ENCODE results near the gene CASKIN2. TPM values are rescaled to one million over a fixed set of nuclear protein-coding genes. Genes with fewer than 3 reads are reported as not detected.
A peak's percentile ranks its signal among the peaks of the same experiment; 100 is the strongest.
"Not testable (repeated sequence)": the region's sequence is repeated elsewhere in the genome, so short reads cannot be mapped to it uniquely, and the experiment has no call there.

Gene CASKIN2
- total RNA-seq, 2 experiments from 2014 or later: 1.0 to 1.1 TPM

DNA sequence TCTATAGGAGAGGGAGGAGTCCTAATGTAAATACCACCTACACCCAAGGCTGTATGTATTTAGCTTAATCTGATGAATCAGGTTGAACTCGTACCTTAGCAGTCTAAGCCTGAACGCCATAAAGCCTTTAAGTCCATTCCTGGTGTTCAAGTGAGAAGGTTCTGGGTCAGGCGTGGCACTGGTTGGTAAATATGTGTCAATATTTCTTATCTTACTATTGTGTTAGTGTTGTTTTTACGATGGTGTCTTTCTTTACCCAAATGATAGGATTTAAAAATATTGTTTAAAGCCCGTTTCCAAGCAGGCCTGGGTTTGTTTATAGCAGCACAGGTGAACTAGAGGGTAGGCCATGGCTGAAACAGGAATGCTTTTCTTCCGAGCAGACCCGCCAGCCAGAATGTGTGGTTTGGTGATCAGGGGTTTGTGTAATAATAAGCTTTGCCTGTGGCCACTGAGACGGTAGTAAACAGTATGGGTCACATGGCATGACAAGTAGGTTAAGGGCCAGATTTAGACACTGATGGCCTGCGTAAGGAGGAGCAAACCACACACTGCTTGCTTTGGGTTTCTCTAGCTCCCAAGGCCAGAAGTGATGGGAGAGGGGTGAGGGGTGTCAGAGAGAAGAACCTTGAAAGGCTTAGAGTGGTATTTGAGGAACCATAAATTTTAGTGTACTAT is 55.6 kb downstream of the CASKIN2 start:
- no peaks in the 10 kb centered on the region for H3K36me3 Mint-ChIP-seq (ENCODE audit: low read depth)
- H3K27me3 Mint-ChIP-seq (ENCODE audit: low read depth): no peaks in the 10 kb centered on the region
- DNase-seq: no peak
- no peak overlapping the region for H3K27ac Mint-ChIP-seq
- H3K9me3 Mint-ChIP-seq: no peaks in the 10 kb centered on the region
- intact Hi-C loops (cut with micrococcal nuclease): loop anchor here (10.0 kb wide), 1 partner anchor 125 kb away; the partner anchor contains the start of gene MYO15B
- H3K4me3 Mint-ChIP-seq: no peak overlapping the region
- CTCF ChIA-PET: interaction anchor here (0.9 to 1.4 kb wide), 2 partner anchors 28 to 289 kb away, joined by 3 read pairs; no protein-coding TSS in a partner anchor
- H3K4me1 Mint-ChIP-seq (ENCODE audit: low read depth): peaks cover 18% of the 10 kb centered on the region

GRCh38 chr17:75459246-75459589 is 56.1 kb downstream of the CASKIN2 start:
- intact Hi-C loops (cut with micrococcal nuclease): loop anchor here (10.0 kb wide), 1 partner anchor 126 kb away; the partner anchor contains the start of gene MYO15B
- no peaks in the 10 kb centered on the region for H3K9me3 Mint-ChIP-seq
- CTCF ChIA-PET: interaction anchor here (0.9 to 1.4 kb wide), 2 partner anchors 28 to 289 kb away, joined by 3 read pairs; no protein-coding TSS in a partner anchor

DNA sequence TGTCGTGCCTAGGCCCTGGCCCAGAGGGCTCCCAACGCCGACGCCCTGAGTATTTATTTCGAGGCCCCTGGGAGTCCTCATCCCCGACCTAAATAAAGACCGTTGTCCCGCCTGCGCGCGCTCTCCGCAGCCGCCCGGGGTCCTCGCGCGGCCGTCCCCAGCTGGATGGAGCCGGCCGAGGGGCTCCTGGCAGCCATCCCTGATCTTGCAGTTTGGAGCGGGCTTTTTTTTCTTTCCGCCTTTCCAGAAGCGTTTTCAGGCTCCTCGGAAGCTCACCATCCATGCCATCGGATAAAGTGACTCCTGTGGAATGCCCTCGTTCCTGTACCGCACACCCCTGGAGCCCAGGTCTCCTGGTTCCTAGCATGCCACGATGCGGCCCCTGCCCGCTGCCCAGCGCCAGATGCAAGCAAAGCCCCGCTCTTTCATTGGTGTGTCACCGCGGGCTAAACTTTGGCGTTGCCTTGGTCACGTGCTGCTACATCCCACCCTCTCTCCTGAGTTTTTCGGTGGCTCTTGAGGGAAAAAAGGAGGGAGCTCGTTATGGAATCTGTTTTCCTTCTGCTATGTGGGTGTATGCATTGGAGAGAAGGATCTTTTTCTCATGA is 58.2 kb downstream of the CASKIN2 start:
- Mint-ChIP-seq H3K4me1 (ENCODE audit: low read depth) (peaks cover 15% of the 10 kb centered on the region), H3K4me3 (peak overlapping the region; percentile 83), H3K27me3 (ENCODE audit: low read depth) (no peaks in the 10 kb centered on the region), H3K36me3 (ENCODE audit: low read depth) (no peaks in the 10 kb centered on the region), H3K9me3 (no peaks in the 10 kb centered on the region), H3K27ac (peak overlapping the region; percentile 61)
- DNase-seq: peak; percentile 25
- intact Hi-C loops (cut with micrococcal nuclease): loop anchor here (2.0 to 10.0 kb wide), 2 partner anchors 52 to 128 kb away; partner anchors contain the start of genes GRB2 and MYO15B
- CTCF ChIA-PET: interaction anchor here (0.6 to 1.2 kb wide), 2 partner anchors 58 to 121 kb away, joined by 3 to 5 read pairs; no protein-coding TSS in a partner anchor

More at GRCh38 chr17:75459246-75459589, 56.1 kb downstream of the CASKIN2 start:
- no peaks in the 10 kb centered on the region for H3K27me3 Mint-ChIP-seq (ENCODE audit: low read depth)
- H3K27ac Mint-ChIP-seq: no peak overlapping the region
- DNase-seq: no peak
- H3K4me3 Mint-ChIP-seq: no peak overlapping the region
- no peaks in the 10 kb centered on the region for H3K36me3 Mint-ChIP-seq (ENCODE audit: low read depth)
- peaks cover 18% of the 10 kb centered on the region for H3K4me1 Mint-ChIP-seq (ENCODE audit: low read depth)

GRCh38 chr17:75456417-75457046 is 58.8 kb downstream of the CASKIN2 start, which contains the start of gene TMEM94:
Gene TMEM94, plus strand, starts transcription at chr17:75456635. Its CDS starts 15,271 bp downstream, at chr17:75471906.
- Mint-ChIP-seq H3K27me3 (ENCODE audit: low read depth) (no peaks in the 10 kb centered on the region), H3K9me3 (no peaks in the 10 kb centered on the region), H3K4me1 (ENCODE audit: low read depth) (peaks cover 15% of the 10 kb centered on the region), H3K27ac (peak within 1 kb of the TSS; percentile 85), H3K36me3 (ENCODE audit: low read depth) (no peaks in the 10 kb centered on the region), H3K4me3 (peak within 1 kb of the TSS; percentile 83)
- DNase-seq: peak; percentile 96
- CTCF ChIA-PET: interaction anchor here (0.6 to 1.4 kb wide), 7 partner anchors 60 to 216 kb away, joined by 3 to 6 read pairs (median 3); partner anchors contain the start of genes MIF4GD, SMIM5 and TSEN54
- intact Hi-C loops (cut with micrococcal nuclease): loop anchor here (1.0 to 10.0 kb wide), 4 partner anchors 52 to 167 kb away; partner anchors contain the start of genes GRB2, MYO15B, SLC25A19 and TSEN54

DNA sequence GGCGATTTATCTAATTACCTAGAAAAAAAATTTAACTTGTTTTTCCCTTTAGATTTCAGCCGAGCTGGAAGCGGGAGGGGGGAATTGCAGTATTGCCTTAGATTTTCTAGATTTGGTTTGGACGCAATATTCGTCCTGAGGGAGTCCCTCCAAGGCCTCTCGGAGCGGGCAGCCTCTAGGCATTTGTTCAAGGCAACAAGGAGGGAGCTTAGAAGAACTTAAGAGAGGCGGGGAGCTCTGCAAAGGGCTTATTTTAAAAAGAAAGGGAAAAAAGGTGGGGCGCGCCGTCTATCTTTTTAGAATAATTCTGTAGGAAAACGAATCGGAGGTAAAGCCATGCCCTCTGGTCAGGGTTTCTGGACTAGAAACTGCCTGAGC is 59.3 kb downstream of the CASKIN2 start:
- Mint-ChIP-seq H3K27ac (peak overlapping the region; percentile 85), H3K36me3 (ENCODE audit: low read depth) (no peaks in the 10 kb centered on the region), H3K4me3 (peak overlapping the region; percentile 83), H3K4me1 (ENCODE audit: low read depth) (peaks cover 15% of the 10 kb centered on the region), H3K9me3 (no peaks in the 10 kb centered on the region), H3K27me3 (ENCODE audit: low read depth) (no peaks in the 10 kb centered on the region)
- no peak for DNase-seq
- CTCF ChIA-PET: interaction anchor here (0.6 to 1.4 kb wide), 7 partner anchors 60 to 216 kb away, joined by 3 to 6 read pairs (median 3); partner anchors contain the start of genes MIF4GD, SMIM5 and TSEN54
- intact Hi-C loops (cut with micrococcal nuclease): loop anchor here (1.0 to 10.0 kb wide), 4 partner anchors 51 to 167 kb away; partner anchors contain the start of genes GRB2, MYO15B, SLC25A19 and TSEN54

DNA sequence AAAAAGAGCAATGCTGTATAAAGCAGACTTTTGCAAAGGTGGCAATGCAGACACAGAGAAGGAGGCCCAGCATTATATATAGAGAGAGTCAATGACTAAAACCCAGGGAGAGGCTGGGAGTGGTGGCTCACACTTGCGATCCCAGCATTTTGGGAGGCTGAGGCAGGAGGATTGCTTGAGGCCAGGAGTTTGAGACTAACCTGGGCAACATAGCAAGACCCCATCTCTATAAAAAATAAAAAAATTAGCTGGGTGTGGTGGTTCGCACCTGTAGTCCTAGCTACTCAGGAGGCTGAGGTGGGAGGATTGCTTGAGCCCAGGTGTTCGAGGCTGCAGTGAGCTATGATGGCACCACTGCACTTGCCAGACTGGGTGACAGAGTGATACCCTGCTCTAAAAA is 60.7 kb downstream of the CASKIN2 start:
- H3K9me3 Mint-ChIP-seq; H3K4me3 Mint-ChIP-seq; DNase-seq; H3K27me3 Mint-ChIP-seq (ENCODE audit: low read depth); CTCF ChIA-PET; H3K4me1 Mint-ChIP-seq (ENCODE audit: low read depth); H3K27ac Mint-ChIP-seq; H3K36me3 Mint-ChIP-seq (ENCODE audit: low read depth): not testable (repeated sequence)
- intact Hi-C loops (cut with micrococcal nuclease): loop anchor here (10.0 kb wide), 1 partner anchor 130 kb away; the partner anchor contains the start of gene MYO15B

GRCh38 chr17:75454193-75454592 is 61.1 kb downstream of the CASKIN2 start:
- H3K27ac Mint-ChIP-seq: no peak overlapping the region
- no peak for DNase-seq
- H3K27me3 Mint-ChIP-seq (ENCODE audit: low read depth): no peaks in the 10 kb centered on the region
- no peak overlapping the region for H3K4me3 Mint-ChIP-seq
- intact Hi-C loops (cut with micrococcal nuclease): loop anchor here (10.0 kb wide), 1 partner anchor 131 kb away; the partner anchor contains the start of gene MYO15B
- H3K36me3 Mint-ChIP-seq (ENCODE audit: low read depth): no peaks in the 10 kb centered on the region
- no peaks in the 10 kb centered on the region for H3K9me3 Mint-ChIP-seq
- CTCF ChIA-PET: no interaction called here
- H3K4me1 Mint-ChIP-seq (ENCODE audit: low read depth): peaks cover 9% of the 10 kb centered on the region

DNA sequence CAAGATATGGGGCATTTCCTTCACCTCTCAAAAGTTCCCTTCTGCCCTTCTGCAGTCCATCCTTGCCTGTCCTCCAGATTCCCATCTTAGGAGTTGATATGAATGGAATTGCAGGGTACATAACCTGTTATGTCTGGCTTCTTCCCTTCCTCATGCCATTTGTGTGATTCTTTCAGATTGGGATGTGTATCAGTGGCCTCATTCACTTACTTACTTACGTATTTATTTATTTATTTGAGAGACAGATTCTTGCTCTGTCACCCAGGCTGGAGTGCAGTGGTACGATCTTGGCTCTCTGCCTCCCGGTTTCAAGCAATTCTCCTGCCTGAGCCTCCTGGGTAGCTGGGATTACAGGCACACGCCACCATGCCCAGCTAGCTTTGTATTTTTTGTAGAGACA is 65.1 kb downstream of the CASKIN2 start:
- Mint-ChIP-seq H3K27ac (no peak overlapping the region), H3K36me3 (ENCODE audit: low read depth) (no peaks in the 10 kb centered on the region), H3K4me1 (ENCODE audit: low read depth) (no peaks in the 10 kb centered on the region), H3K4me3 (no peak overlapping the region), H3K27me3 (ENCODE audit: low read depth) (no peaks in the 10 kb centered on the region), H3K9me3 (no peaks in the 10 kb centered on the region)
- intact Hi-C loops (cut with micrococcal nuclease): loop anchor here (10.0 kb wide), 1 partner anchor 135 kb away; the partner anchor contains the start of gene MYO15B
- DNase-seq: no peak
- CTCF ChIA-PET: interaction anchor here (0.6 kb wide), 1 partner anchor 241 kb away, joined by 3 read pairs; no protein-coding TSS in a partner anchor

Small RNAs within 50 kb of the gene (microRNA-seq; reads per million reads assigned to microRNA genes)
- not detected for gene MIR6785 (ENCODE audit: borderline microRNAs expressed, borderline replicate concordance)

Other genes with a start within 250 kb of the CASKIN2 start
- 10 to 100 TPM; 43.4 to 45.3 TPM for gene MIF4GD, start 244.3 kb downstream of the CASKIN2 start, total RNA-seq
- gene SLC25A19, start 226.1 kb downstream of the CASKIN2 start, total RNA-seq: 10 to 100 TPM; 47.5 to 48.4 TPM
- 100 to 1,000 TPM; 166 to 169 TPM for gene GRB2, start 109.9 kb downstream of the CASKIN2 start, total RNA-seq
- 10 to 100 TPM; 50.4 to 53.5 TPM for gene TMEM94, start 58.9 kb downstream of the CASKIN2 start, total RNA-seq
- 10 to 100 TPM; 21.4 to 22.0 TPM for gene TSEN54, start 991 bp upstream of the CASKIN2 start, total RNA-seq
- gene LLGL2, start 10.2 kb upstream of the CASKIN2 start, total RNA-seq: 1 to 10 TPM; 6.2 to 6.8 TPM
- 10 to 100 TPM; 24.6 to 29.7 TPM for gene MYO15B, start 72.3 kb upstream of the CASKIN2 start, total RNA-seq
- gene SMIM5, start 117.9 kb upstream of the CASKIN2 start, total RNA-seq: not detected
- gene RECQL5, start 151.6 kb upstream of the CASKIN2 start, total RNA-seq: 10 to 100 TPM; 36.2 to 44.0 TPM
- 10 to 100 TPM; 68.3 TPM for gene SAP30BP, start 151.8 kb upstream of the CASKIN2 start, total RNA-seq
- 1 to 10 TPM in 1 of 2 experiments, under 1 TPM in 1; 0.83 to 1.0 TPM for gene ITGB4, start 205.9 kb upstream of the CASKIN2 start, total RNA-seq
- 10 to 100 TPM; 48.7 to 50.2 TPM for gene GALK1, start 249.7 kb upstream of the CASKIN2 start, total RNA-seq